Panc1 (cell line): ENCODE data around the gene SPOCK1.

ENCODE experiments used
- POLR2AphosphoS5 ChIP-seq: IDR thresholded peaks from 2 replicates; pipeline ENCODE4 v1.6.1; 2012; ENCODE audit warnings: mild to moderate bottlenecking, low read depth, low read length, moderate library complexity
- SIN3A ChIP-seq: IDR thresholded peaks from 2 replicates; pipeline ENCODE4 v1.6.1; 2012; ENCODE audit warnings: low read depth, mild to moderate bottlenecking, low read length, moderate library complexity, borderline replicate concordance; ENCODE audit not compliant: insufficient read depth
- TF ChIP-seq, protein P1 (sequence below): fragments of 450-650 bp; IDR thresholded peaks from 2 replicates; pipeline ENCODE4 v1.5.1; 2017; ENCODE audit warnings: mild to moderate bottlenecking

DNA sequence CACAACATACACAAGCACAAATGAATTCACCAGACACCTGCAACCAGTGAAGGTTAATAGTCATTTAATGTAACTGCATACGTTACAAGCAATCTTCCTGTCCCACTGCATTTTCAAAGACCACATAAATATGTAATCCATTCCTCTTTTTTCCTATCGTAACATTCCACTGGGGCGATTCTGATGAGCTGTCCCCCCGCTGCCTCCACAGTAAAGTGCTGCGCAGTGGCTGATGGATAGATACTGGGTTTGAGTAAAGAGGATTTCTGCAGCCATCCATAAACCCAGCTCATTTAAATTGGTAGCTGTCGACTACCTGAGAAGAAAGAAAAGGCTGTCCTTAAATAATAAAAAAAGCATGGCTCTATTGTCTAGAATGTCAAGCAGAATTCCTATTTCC, 181.1 kb downstream of the SPOCK1 start:
- TF ChIP-seq, protein P1, sequence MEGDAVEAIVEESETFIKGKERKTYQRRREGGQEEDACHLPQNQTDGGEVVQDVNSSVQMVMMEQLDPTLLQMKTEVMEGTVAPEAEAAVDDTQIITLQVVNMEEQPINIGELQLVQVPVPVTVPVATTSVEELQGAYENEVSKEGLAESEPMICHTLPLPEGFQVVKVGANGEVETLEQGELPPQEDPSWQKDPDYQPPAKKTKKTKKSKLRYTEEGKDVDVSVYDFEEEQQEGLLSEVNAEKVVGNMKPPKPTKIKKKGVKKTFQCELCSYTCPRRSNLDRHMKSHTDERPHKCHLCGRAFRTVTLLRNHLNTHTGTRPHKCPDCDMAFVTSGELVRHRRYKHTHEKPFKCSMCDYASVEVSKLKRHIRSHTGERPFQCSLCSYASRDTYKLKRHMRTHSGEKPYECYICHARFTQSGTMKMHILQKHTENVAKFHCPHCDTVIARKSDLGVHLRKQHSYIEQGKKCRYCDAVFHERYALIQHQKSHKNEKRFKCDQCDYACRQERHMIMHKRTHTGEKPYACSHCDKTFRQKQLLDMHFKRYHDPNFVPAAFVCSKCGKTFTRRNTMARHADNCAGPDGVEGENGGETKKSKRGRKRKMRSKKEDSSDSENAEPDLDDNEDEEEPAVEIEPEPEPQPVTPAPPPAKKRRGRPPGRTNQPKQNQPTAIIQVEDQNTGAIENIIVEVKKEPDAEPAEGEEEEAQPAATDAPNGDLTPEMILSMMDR, result no peak
- TF ChIP-seq SIN3A, result no peak
- TF ChIP-seq POLR2AphosphoS5, result no peak
